ENCODE data around the gene RUVBL1. TPM values are rescaled to one million over a fixed set of nuclear protein-coding genes. Genes with fewer than 3 reads are reported as not detected.

The RUVBL1 gene
- polyA plus RNA-seq, 1 donor (not counting 4 experiments of a cell fraction or from before 2014, with no cell fraction given): 94.8 TPM

DNA sequence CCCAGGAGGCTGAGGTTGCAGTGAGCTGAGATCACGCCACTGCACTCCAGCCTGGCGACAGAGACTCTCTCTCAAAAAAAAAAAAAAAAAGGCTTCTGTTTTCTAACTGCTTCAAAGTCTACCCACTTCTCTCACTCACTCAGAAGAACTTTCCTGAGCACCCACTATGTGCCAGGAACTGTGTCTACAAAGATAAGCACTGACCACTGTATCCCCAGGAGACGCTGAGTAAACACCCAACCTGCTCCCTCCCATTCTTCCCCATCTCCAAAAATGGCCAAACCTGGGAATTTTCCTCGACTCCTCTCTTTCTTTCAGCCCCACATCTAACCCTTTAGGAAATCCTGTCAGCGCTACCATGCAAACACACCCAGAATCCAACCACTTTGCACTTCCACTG, 12.5 kb downstream of the RUVBL1 start:
- no peaks in the 10 kb centered on the region for H3K9me1 ChIP-seq (ENCODE audit: control insufficient read depth, extremely low read depth, insufficient read depth, low read length)
- no peaks in the 10 kb centered on the region for H3K27me3 ChIP-seq (ENCODE audit: control insufficient read depth, extremely low read depth, insufficient read depth, low read length)
- FAIRE-seq (no peak), DNase-seq (ENCODE audit: low read depth, low spot score) (no peak)
- H3K4me3 ChIP-seq (ENCODE audit: control insufficient read depth in 2 of 3, extremely low read depth in 1 of 3, insufficient read depth in 2 of 3, low read depth in 1 of 3, low read length in 3 of 3): no peak overlapping the region
- H3K9me3 ChIP-seq (ENCODE audit: control insufficient read depth, low read depth, low read length): no peaks in the 10 kb centered on the region
- H3K4me2 ChIP-seq (ENCODE audit: control insufficient read depth, extremely low read depth, insufficient read depth, low read depth, low read length): no peak overlapping the region
- no peak overlapping the region for H3K9ac ChIP-seq (ENCODE audit: control insufficient read depth, extremely low read depth, insufficient read depth, low read length)
- H3K36me3 ChIP-seq (ENCODE audit: control insufficient read depth in 2 of 2, extremely low read depth in 1 of 2, insufficient read depth in 2 of 2, low read length in 2 of 2): peaks cover 15 to 37% of the 10 kb centered on the region in 2 experiments
- peaks cover 11% of the 10 kb centered on the region for H3K4me1 ChIP-seq (ENCODE audit: control insufficient read depth, extremely low read depth, insufficient read depth, low read length)
- TF ChIP-seq, protein P1, sequence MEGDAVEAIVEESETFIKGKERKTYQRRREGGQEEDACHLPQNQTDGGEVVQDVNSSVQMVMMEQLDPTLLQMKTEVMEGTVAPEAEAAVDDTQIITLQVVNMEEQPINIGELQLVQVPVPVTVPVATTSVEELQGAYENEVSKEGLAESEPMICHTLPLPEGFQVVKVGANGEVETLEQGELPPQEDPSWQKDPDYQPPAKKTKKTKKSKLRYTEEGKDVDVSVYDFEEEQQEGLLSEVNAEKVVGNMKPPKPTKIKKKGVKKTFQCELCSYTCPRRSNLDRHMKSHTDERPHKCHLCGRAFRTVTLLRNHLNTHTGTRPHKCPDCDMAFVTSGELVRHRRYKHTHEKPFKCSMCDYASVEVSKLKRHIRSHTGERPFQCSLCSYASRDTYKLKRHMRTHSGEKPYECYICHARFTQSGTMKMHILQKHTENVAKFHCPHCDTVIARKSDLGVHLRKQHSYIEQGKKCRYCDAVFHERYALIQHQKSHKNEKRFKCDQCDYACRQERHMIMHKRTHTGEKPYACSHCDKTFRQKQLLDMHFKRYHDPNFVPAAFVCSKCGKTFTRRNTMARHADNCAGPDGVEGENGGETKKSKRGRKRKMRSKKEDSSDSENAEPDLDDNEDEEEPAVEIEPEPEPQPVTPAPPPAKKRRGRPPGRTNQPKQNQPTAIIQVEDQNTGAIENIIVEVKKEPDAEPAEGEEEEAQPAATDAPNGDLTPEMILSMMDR (optimal IDR thresholded peaks at IDR 0.05 in 1 of 3, IDR thresholded peaks at IDR 0.05 in 1 of 3, conservative IDR thresholded peaks at IDR 0.05 in 1 of 3; ENCODE audit: extremely low read depth in 1 of 3, insufficient read depth in 2 of 3, low read length in 3 of 3): no peak
- TF ChIP-seq EZH2 (IDR thresholded peaks at IDR 0.05; ENCODE audit: low read length): no peak
- peaks cover 50% of the 10 kb centered on the region for H3K79me2 ChIP-seq (ENCODE audit: control insufficient read depth, insufficient read depth, low read length)
- H4K20me1 ChIP-seq (ENCODE audit: control insufficient read depth, extremely low read depth, insufficient read depth, low read length): peaks cover 5% of the 10 kb centered on the region
- dilution Hi-C loops (cut with MboI; ENCODE audit: extremely low pct_ligation_motif_present, low sequenced_read_pairs): no loop called here
- no peak overlapping the region for H3K27ac ChIP-seq (ENCODE audit: control insufficient read depth, insufficient read depth, low read length)
- H2AFZ ChIP-seq (ENCODE audit: control insufficient read depth, low read length): no peak overlapping the region

DNA sequence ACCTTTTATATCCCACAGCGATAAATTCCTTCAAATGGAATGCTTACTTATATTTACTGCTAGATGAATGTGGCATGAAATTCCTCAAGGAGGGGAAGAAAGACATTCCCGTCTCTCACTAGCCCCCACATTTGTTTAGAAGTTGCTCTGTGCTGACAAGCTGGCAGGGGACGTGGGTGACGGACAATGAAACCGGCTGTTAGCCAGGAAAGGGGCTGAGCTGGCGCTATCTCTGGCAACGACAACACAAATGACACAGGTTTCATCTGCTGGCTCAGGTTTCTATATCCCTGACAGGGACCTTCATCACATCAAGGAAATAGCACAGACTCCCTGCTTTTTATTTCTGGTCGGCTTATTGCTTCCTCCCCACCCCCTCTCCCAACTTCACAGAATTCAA, 15.8 kb downstream of the RUVBL1 start:
- Histone ChIP-seq H3K27ac (ENCODE audit: control insufficient read depth, insufficient read depth, low read length) (no peak overlapping the region), H3K36me3 (ENCODE audit: control insufficient read depth in 2 of 2, extremely low read depth in 1 of 2, insufficient read depth in 2 of 2, low read length in 2 of 2) (peaks cover 14 to 34% of the 10 kb centered on the region in 2 experiments), H3K9me3 (ENCODE audit: control insufficient read depth, low read depth, low read length) (no peaks in the 10 kb centered on the region), H3K4me2 (ENCODE audit: control insufficient read depth, extremely low read depth, insufficient read depth, low read depth, low read length) (no peak overlapping the region), H3K9ac (ENCODE audit: control insufficient read depth, extremely low read depth, insufficient read depth, low read length) (no peak overlapping the region), H3K4me1 (ENCODE audit: control insufficient read depth, extremely low read depth, insufficient read depth, low read length) (peaks cover 7% of the 10 kb centered on the region), H3K4me3 (ENCODE audit: control insufficient read depth in 2 of 3, extremely low read depth in 1 of 3, insufficient read depth in 2 of 3, low read depth in 1 of 3, low read length in 3 of 3) (no peak overlapping the region), H3K79me2 (ENCODE audit: control insufficient read depth, insufficient read depth, low read length) (peaks cover 29% of the 10 kb centered on the region), H3K27me3 (ENCODE audit: control insufficient read depth, extremely low read depth, insufficient read depth, low read length) (no peaks in the 10 kb centered on the region), H2AFZ (ENCODE audit: control insufficient read depth, low read length) (no peak overlapping the region), H4K20me1 (ENCODE audit: control insufficient read depth, extremely low read depth, insufficient read depth, low read length) (peaks cover 3% of the 10 kb centered on the region), H3K9me1 (ENCODE audit: control insufficient read depth, extremely low read depth, insufficient read depth, low read length) (no peaks in the 10 kb centered on the region)
- dilution Hi-C loops (cut with MboI; ENCODE audit: extremely low pct_ligation_motif_present, low sequenced_read_pairs): no loop called here
- FAIRE-seq (no peak), DNase-seq (ENCODE audit: low read depth, low spot score) (no peak)
- TF ChIP-seq EZH2 (IDR thresholded peaks at IDR 0.05; ENCODE audit: low read length): no peak
- TF ChIP-seq, protein P1 (optimal IDR thresholded peaks at IDR 0.05 in 1 of 3, IDR thresholded peaks at IDR 0.05 in 1 of 3, conservative IDR thresholded peaks at IDR 0.05 in 1 of 3; ENCODE audit: extremely low read depth in 1 of 3, insufficient read depth in 2 of 3, low read length in 3 of 3): no peak
